Pancreas (tissue), 10 donors: Measurements from ENCODE around the gene TAF4B. TPM values are rescaled to one million over a fixed set of nuclear protein-coding genes. Genes with fewer than 3 reads are reported as not detected.
"Not testable (repeated sequence)": the region's sequence is repeated elsewhere in the genome, so short reads cannot be mapped to it uniquely, and the experiment has no call there.

Source experiments
- ATAC-seq, 4 donors: fragments of 200-7000 bp; cut with Tn5 transposase; one replicate each; pipeline versions ENCODE4 v1.8.0 to v1.9.1; 2020; ENCODE audit warnings: mild to moderate bottlenecking in 4 of 4, moderate library complexity in 4 of 4
- DNase-seq, 6 donors: peaks; one replicate each; pipeline ENCODE4 v3.0.0-alpha.2; 2020
- FAIRE-seq: peaks from 2 replicates; lab custom pipeline; 2012; peaks lifted over from hg19 to GRCh38; lab: Jason Lieb, UNC
- H3K27ac ChIP-seq, 4 donors: fragments of 200-600 bp; sonication (generic); 1 replicate in 3 of 4; 2 replicates in 1 of 4; pipeline versions ENCODE4 v1.5.0 to v1.8.0; 2020
- H3K27me3 ChIP-seq, 4 donors: fragments of 200-600 bp; one replicate each; pipeline ENCODE4 v1.8.0; 2021
- H3K36me3 ChIP-seq, 3 donors: fragments of 200-600 bp; sonication (generic) in 1 of 3; one replicate each; pipeline versions ENCODE4 v1.5.0 to v1.8.0; 2020 to 2021
- H3K4me1 ChIP-seq, 3 donors: fragments of 200-600 bp; one replicate each; pipeline ENCODE4 v1.8.0; 2021
- H3K4me3 ChIP-seq, 4 donors: fragments of 200-600 bp; sonication (generic) in 2 of 4; one replicate each; pipeline versions ENCODE4 v1.5.0 to v1.8.0; 2020 to 2021
- H3K9me3 ChIP-seq, 4 donors: fragments of 200-600 bp; one replicate each; pipeline ENCODE4 v1.8.0; 2021
- CTCF ChIP-seq, 4 donors: fragments of 200-600 bp; sonication (generic) in 3 of 4; IDR thresholded peaks; one replicate each; pipeline versions ENCODE4 v1.5.0 to v1.8.0; 2021; ENCODE audit warnings: antibody characterized with exemption in 4 of 4
- WGBS, 2 donors: extraction: QIAGEN DNeasy Blood & Tissue Kit; methylation state at CpG; one replicate each; pipeline ENCODE4 v1.1.7; 2013; 5-methylcytosine and 5-hydroxymethylcytosine counted together
- intact Hi-C, 3 donors: fragments of 100-400 bp; cut with DNase I; formaldehyde crosslinking; loops; one replicate each; pipeline versions ENCODE4 v1.11.1 to v1.14.2; 2022
- polyA plus RNA-seq, 2 donors: library from polyadenylated mRNA; stranded (reverse); fragments of 200-250 nt; gene quantifications; one replicate each; pipeline ENCODE4 v1.2.3, GENCODE V29; 2013
- total RNA-seq, 6 donors: library from RNA; stranded (reverse); fragmentation: NEBNext Ultra II Directional in 4 of 6; extraction: Animal tissue kit (Norgen Biotek cat#: 25700) in 4 of 6; gene quantifications; one replicate each; pipeline versions ENCODE4 v1.2.1 to v1.2.4, GENCODE V29; 2021 to 2023
- donor health status: healthy with polysubstance abuse.
- donor health status: DM: no; HTN: no; CAD: no; lungs with moderate emphysema.
- donor health status: DM: no; HTN: no; CAD: no.
- donor health status: control.
- donor health status: control.
- donor health status: Bipolar disorder and iron deficiency.
- donor health status: DM: yes; HTN: yes; CAD: no.
- donor health status: DM: no; HTN: no; CAD: no.
- donor health status: DM: no; HTN: no; CAD: no.
- donor health status: DM: yes; HTN: yes; CAD: no.

Gene TAF4B
- total and polyA plus RNA-seq, 8 donors, result 0.94 to 3.4 (median 2.3) TPM

- DNase-seq, result no peak
- 81 to 90% methylated on average over 8 of the region's 8 CpGs for WGBS, 2 donors
- H3K4me3 ChIP-seq, result no peak overlapping the region
Observed at GRCh38 chr18:26190506-26190905, 35.7 kb upstream of the TAF4B start.

GRCh38 chr18:26192233-26192632 is 34.0 kb upstream of the TAF4B start:
- intact Hi-C loops, result no loop called here
- no peak for TF ChIP-seq CTCF (IDR thresholded peaks at IDR 0.05)
- Histone ChIP-seq H3K27ac (no peak overlapping the region), H3K27me3 (no peaks in the 10 kb centered on the region), H3K4me1 (no peaks in the 10 kb centered on the region), H3K9me3 (no peaks in the 10 kb centered on the region), H3K4me3 (no peak overlapping the region), H3K36me3 (no peaks in the 10 kb centered on the region)
- no peak for DNase-seq
- no peak for ATAC-seq
- FAIRE-seq, result peak; percentile 23
- 59 to 74% methylated on average over 1 of the region's 1 CpG for WGBS, 2 donors

More at GRCh38 chr18:26190506-26190905, 35.7 kb upstream of the TAF4B start:
- Histone ChIP-seq H3K27me3 (no peaks in the 10 kb centered on the region), H3K9me3 (no peaks in the 10 kb centered on the region), H3K27ac (no peak overlapping the region), H3K4me1 (no peaks in the 10 kb centered on the region), H3K36me3 (no peaks in the 10 kb centered on the region)
- ATAC-seq, result no peak
- intact Hi-C loops, result no loop called here
- no peak for TF ChIP-seq CTCF (IDR thresholded peaks at IDR 0.05)
- FAIRE-seq, result no peak

- Histone ChIP-seq H3K27me3 (no peaks in the 10 kb centered on the region), H3K9me3 (no peaks in the 10 kb centered on the region), H3K27ac (no peak overlapping the region), H3K36me3 (no peaks in the 10 kb centered on the region), H3K4me3 (no peak overlapping the region), H3K4me1 (no peaks in the 10 kb centered on the region)
- ATAC-seq (no peak), DNase-seq (no peak), FAIRE-seq (no peak)
- intact Hi-C loops, result no loop called here
- 86 to 87% methylated on average over 3 of the region's 3 CpGs for WGBS, 2 donors
- TF ChIP-seq CTCF (IDR thresholded peaks at IDR 0.05), result no peak
Observed at GRCh38 chr18:26196605-26197004, 29.6 kb upstream of the TAF4B start.

- H3K36me3 ChIP-seq, FAIRE-seq, H3K27ac ChIP-seq, H3K9me3 ChIP-seq, H3K4me1 ChIP-seq, H3K4me3 ChIP-seq, intact Hi-C loops, ATAC-seq, H3K27me3 ChIP-seq, DNase-seq: not testable (repeated sequence)
- WGBS, 2 donors, result 67 to 69% methylated on average over 8 of the region's 9 CpGs
Observed at GRCh38 chr18:26202001-26202400, 24.2 kb upstream of the TAF4B start.

- Histone ChIP-seq H3K4me3 (no peak overlapping the region), H3K36me3 (no peaks in the 10 kb centered on the region), H3K9me3 (no peaks in the 10 kb centered on the region), H3K27ac (no peak overlapping the region), H3K27me3 (no peaks in the 10 kb centered on the region), H3K4me1 (no peaks in the 10 kb centered on the region)
- TF ChIP-seq CTCF (IDR thresholded peaks at IDR 0.05), result no peak
- DNase-seq (no peak), FAIRE-seq (no peak), ATAC-seq (no peak)
- intact Hi-C loops, result no loop called here
- WGBS, 2 donors, result 89 to 100% methylated on average over 1 of the region's 1 CpG
Observed at GRCh38 chr18:26205318-26205717, 20.9 kb upstream of the TAF4B start.
